Left lung (tissue), 10 donors: ENCODE measurements around the gene HDAC4. TPM values are rescaled to one million over a fixed set of nuclear protein-coding genes. Genes with fewer than 3 reads are reported as not detected.

ENCODE experiments used
- ATAC-seq: fragments of 200-7000 bp; cut with Tn5 transposase; one replicate; pipeline ENCODE4 v1.9.1; 2020; ENCODE audit warnings: moderate library complexity
- DNase-seq, 4 donors: peaks; one replicate each; pipeline ENCODE4 v3.0.0-alpha.2; 2013 to 2020
- H3K27ac ChIP-seq, 2 donors: fragments of 200-600 bp; sonication (generic) in 1 of 2; one replicate each; pipeline versions ENCODE4 v1.5.0 to v1.8.0; 2020 to 2021
- H3K27me3 ChIP-seq, 2 donors: fragments of 200-600 bp; sonication (generic) in 1 of 2; one replicate each; pipeline versions ENCODE4 v1.5.0 to v1.8.0; 2020 to 2021
- H3K36me3 ChIP-seq, 2 donors: fragments of 200-600 bp; sonication (generic) in 1 of 2; one replicate each; pipeline versions ENCODE4 v1.5.0 to v1.8.0; 2020 to 2021
- H3K4me1 ChIP-seq, 2 donors: fragments of 200-600 bp; one replicate each; pipeline ENCODE4 v1.8.0; 2021
- H3K4me3 ChIP-seq, 2 donors: fragments of 200-600 bp; sonication (generic) in 1 of 2; one replicate each; pipeline versions ENCODE4 v1.5.0 to v1.8.0; 2020 to 2021; ENCODE audit warnings: mild to moderate bottlenecking in 1 of 2
- H3K9me3 ChIP-seq, 2 donors: fragments of 200-600 bp; sonication (generic) in 1 of 2; one replicate each; pipeline versions ENCODE4 v1.5.0 to v1.8.0; 2020 to 2021
- intact Hi-C, 2 donors: fragments of 100-400 bp; cut with DNase I; formaldehyde crosslinking; loops; one replicate each; pipeline versions ENCODE4 v1.11.2 to v1.14.2; 2022
- polyA plus RNA-seq, 6 donors: library from polyadenylated mRNA; unstranded; fragments of 120-200 nt; gene quantifications; one replicate each; pipeline ENCODE4 v1.2.1, GENCODE V29; 2013; ENCODE audit not compliant: insufficient read length in 6 of 6
- total RNA-seq, 2 donors: library from RNA; stranded (reverse); fragmentation: NEBNext Ultra II Directional; extraction: Animal tissue kit (Norgen Biotek cat#: 25700); gene quantifications; one replicate each; pipeline ENCODE4 v1.2.1, GENCODE V29; 2021
- TF ChIP-seq, protein P1 (sequence below), 2 donors: fragments of 200-600 bp; sonication (generic) in 1 of 2; IDR thresholded peaks; one replicate each; pipeline versions ENCODE4 v1.5.0 to v1.8.0; 2021; ENCODE audit warnings: antibody characterized with exemption in 2 of 2
- donor health status: DM: no; HTN: yes; CAD: no.
- donor health status: DM: no; HTN: no; CAD: no.

HDAC4 gene
- total and polyA plus RNA-seq, 8 donors = 9.9 to 36.8 (median 12.8) TPM

- peak in 2 of 4 donors; percentile 85 to 92 for DNase-seq
- ATAC-seq = peak; percentile 84
- intact Hi-C loops = no loop called here
- Histone ChIP-seq H3K27ac (peak overlapping the region; percentile 62 to 92), H3K4me3 (peak overlapping the region in 1 of 2 donors; percentile 17), H3K4me1 (peaks cover 18 to 79% of the 10 kb centered on the region in 2 donors), H3K27me3 (no peaks in the 10 kb centered on the region), H3K36me3 (no peaks in the 10 kb centered on the region), H3K9me3 (no peaks in the 10 kb centered on the region)
- TF ChIP-seq, protein P1, sequence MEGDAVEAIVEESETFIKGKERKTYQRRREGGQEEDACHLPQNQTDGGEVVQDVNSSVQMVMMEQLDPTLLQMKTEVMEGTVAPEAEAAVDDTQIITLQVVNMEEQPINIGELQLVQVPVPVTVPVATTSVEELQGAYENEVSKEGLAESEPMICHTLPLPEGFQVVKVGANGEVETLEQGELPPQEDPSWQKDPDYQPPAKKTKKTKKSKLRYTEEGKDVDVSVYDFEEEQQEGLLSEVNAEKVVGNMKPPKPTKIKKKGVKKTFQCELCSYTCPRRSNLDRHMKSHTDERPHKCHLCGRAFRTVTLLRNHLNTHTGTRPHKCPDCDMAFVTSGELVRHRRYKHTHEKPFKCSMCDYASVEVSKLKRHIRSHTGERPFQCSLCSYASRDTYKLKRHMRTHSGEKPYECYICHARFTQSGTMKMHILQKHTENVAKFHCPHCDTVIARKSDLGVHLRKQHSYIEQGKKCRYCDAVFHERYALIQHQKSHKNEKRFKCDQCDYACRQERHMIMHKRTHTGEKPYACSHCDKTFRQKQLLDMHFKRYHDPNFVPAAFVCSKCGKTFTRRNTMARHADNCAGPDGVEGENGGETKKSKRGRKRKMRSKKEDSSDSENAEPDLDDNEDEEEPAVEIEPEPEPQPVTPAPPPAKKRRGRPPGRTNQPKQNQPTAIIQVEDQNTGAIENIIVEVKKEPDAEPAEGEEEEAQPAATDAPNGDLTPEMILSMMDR (IDR thresholded peaks at IDR 0.05) = no peak
Observed at GRCh38 chr2:239275044-239275685, 125.7 kb downstream of the HDAC4 start.

DNA sequence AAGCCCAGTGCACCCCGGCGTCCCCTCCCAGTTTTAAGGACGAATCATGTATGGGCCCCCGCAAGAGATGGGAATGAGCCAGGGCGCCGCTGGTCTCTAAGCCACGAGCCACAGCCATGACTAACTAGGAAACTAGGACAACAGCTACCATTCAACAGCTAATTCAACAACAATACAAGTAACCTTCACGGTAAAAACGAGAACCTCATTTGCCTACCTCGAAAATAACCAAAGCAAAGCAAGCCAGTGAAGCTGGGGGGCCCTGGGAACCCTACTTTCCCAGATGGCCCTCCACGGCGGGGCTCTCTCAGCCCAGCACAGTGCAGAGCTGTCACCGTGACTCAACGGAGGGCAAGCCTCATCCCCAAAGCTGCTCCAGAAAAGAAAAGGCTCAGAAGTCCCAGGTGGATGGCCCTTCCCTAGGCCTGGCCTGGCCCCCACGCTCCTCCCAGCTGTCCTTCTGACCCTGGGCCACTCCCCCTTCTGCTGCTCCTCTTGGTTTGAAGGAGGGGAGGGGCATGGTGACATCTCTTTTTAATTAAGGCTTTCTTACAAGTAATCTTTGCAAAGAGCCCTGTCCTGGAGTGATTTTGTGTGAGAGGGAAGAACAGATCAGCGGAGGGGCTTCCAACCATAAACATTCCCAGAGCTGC, 126.3 kb downstream of the HDAC4 start:
- H3K27me3 ChIP-seq = no peaks in the 10 kb centered on the region
- H3K36me3 ChIP-seq = no peaks in the 10 kb centered on the region
- peak overlapping the region in 1 of 2 donors; percentile 17 for H3K4me3 ChIP-seq
- DNase-seq (no peak), ATAC-seq (peak; percentile 40)
- TF ChIP-seq, protein P1 (IDR thresholded peaks at IDR 0.05) = no peak
- peak overlapping the region; percentile 62 to 92 for H3K27ac ChIP-seq
- peaks cover 15 to 79% of the 10 kb centered on the region in 2 donors for H3K4me1 ChIP-seq
- no peaks in the 10 kb centered on the region for H3K9me3 ChIP-seq
- intact Hi-C loops = no loop called here

GRCh38 chr2:239273280-239274234, 127.3 kb downstream of the HDAC4 start:
- Histone ChIP-seq H3K4me3 (no peak overlapping the region), H3K36me3 (no peaks in the 10 kb centered on the region), H3K27ac (peak overlapping the region in 1 of 2 donors; percentile 63), H3K27me3 (no peaks in the 10 kb centered on the region), H3K4me1 (peaks cover 17 to 79% of the 10 kb centered on the region in 2 donors), H3K9me3 (no peaks in the 10 kb centered on the region)
- intact Hi-C loops = no loop called here
- ATAC-seq (no peak), DNase-seq (peak in 1 of 4 donors; percentile 71)
- TF ChIP-seq, protein P1 (IDR thresholded peaks at IDR 0.05) = no peak

DNA sequence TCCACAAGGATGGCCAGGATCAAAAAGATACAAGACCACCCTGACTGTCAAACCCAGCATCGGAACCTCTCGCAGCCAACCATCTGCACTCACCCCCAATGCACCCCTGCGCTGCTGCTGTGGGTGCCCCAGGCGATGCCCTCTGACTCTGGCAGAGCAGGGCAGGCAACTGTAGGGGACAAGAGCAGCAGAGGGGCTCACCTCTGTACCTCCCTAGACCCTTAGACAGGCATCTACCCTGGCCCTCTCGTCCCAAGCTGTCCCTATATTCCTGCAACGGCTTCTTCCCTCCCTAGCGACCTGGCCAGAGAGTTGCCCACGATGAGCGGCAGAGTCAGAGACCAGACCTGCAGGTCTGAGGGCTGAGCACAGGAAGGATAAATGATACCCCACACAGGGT, 128.2 kb downstream of the HDAC4 start:
- TF ChIP-seq, protein P1 (IDR thresholded peaks at IDR 0.05) = no peak
- DNase-seq = no peak
- H3K36me3 ChIP-seq = no peaks in the 10 kb centered on the region
- H3K9me3 ChIP-seq = no peaks in the 10 kb centered on the region
- peaks cover 27 to 83% of the 10 kb centered on the region in 2 donors for H3K4me1 ChIP-seq
- no peak for ATAC-seq
- no peaks in the 10 kb centered on the region for H3K27me3 ChIP-seq
- peak overlapping the region in 1 of 2 donors; percentile 63 for H3K27ac ChIP-seq
- intact Hi-C loops = no loop called here
- no peak overlapping the region for H3K4me3 ChIP-seq
